SK-N-DZ (cell line): Measurements from ENCODE around the gene PARD3.
"Not testable (repeated sequence)": the region's sequence is repeated elsewhere in the genome, so short reads cannot be mapped to it uniquely, and the experiment has no call there.

Source experiments
- DNase-seq: peaks from one replicate; pipeline ENCODE4 v3.0.0-alpha.2; 2015; ENCODE audit warnings: low spot score
- small RNA-seq, 2 experiments: library from RNA; depleted of rRNA; stranded (forward); fragments of <200 nt; gene quantifications; one replicate each; pipeline ENCODE3, GENCODE V24; 2014

The PARD3 gene

DNA sequence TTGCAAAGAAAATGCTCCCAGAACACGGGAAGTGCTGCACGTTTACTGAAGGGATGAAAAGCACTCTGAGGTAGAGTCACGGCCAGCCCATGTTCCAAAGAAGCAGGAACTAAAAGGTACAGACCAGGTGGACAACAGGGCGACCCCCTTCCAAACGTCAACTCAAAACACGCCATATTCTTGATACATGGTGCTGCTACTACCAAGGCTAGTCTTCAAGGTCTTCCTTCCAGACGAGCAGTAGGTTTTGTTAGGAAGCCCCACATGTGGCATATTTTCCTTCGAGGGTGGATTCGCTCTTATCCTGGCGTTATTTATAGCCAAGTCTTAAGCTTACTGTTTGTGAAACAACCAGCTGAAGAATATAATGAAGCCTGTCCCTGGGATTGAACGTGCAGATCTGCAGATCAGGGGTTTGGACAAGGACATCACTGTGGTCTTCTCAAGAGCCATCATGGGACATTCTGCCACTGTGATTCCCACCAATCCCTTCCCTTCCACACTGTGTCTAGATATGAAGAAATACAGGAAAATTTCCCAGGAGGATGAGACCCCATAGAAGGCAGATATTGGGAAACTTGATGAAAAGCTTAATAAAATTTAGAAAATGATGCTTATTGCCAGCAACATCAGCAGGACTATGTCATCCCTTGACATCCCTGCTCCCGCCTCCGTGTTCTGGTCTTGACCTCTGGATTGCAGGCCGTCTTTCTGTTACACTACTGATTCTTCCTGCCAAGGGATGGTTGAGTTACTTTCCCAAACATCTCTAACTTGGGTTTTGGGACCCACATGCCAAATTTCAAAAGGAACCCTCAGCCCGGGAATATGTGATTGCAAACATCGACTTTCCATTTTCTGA lies 734.4 kb downstream of the PARD3 start:
- no peak for DNase-seq

GRCh38 chr10:34079702-34080484 lies 735.2 kb downstream of the PARD3 start:
- DNase-seq: no peak

GRCh38 chr10:34078745-34079470 lies 736.2 kb downstream of the PARD3 start:
- no peak for DNase-seq

- DNase-seq: no peak
These were observed 736.9 kb downstream of the PARD3 start for GRCh38 chr10:34078017-34078744.

- no peak for DNase-seq
These were observed 738.7 kb downstream of the PARD3 start for GRCh38 chr10:34076443-34076842.

GRCh38 chr10:34075254-34075926 lies 739.7 kb downstream of the PARD3 start:
- DNase-seq: no peak

DNA sequence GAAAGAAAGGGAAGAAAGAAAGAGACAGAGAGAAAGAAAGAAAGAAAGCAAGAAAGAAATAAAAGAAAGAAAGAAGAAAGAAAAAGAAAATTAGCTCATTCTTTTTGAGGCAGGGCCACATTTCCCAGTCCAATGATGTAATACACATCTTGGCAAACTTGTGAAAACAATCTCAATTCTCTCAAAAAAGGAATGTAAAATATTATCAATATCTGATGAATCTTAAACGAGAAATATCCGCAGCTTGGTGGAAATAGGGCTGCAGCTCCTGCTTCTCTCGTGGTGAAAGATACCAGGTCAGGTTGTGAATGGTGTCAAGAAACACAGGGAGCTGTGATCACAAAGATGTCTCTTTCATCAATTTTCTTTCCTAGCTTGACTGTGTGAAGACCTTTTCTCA lies 741.0 kb downstream of the PARD3 start:
- no peak for DNase-seq

GRCh38 chr10:34067741-34068140 lies 747.4 kb downstream of the PARD3 start:
- not testable (repeated sequence) for DNase-seq

DNA sequence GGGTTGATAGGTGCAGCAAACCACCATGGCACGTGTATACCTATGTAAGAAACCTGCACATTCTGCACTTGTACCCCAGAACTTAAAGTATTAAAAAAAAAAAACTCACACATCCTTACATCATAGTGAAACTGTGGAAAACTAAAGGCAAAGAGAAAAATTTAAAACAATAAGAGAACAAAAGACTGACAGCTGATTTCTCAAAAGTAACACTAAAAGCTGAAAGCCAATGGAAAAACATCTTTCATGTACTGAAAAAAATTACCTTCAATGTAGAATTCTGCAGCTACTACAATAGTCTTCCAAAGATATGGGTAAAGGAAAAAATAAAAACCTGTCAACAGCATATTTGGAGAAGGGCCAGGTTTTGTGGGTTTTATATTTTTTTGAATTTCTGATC lies 751.5 kb downstream of the PARD3 start:
- DNase-seq: no peak

DNA sequence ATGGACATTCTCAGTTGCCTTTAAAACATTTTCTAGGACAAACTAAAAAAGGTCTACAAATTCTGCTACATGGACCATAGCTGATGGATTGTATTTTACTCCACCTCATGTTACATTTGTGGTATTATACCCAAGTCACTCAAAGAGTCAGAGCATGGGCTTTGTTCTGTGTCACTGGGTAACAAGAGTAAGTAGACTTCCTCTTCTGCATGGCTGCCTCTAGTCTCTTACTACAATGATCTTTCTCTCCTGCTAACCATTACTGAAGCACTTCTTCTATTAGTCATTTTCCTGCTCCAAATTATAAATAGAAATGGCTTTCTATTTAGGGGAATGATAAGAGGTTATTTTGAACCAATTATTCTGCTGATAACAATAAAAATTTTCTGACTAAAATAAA lies 753.3 kb downstream of the PARD3 start:
- DNase-seq: no peak

Small RNAs within 50 kb of the gene (small RNA-seq; reads per million reads assigned to genes)
- gene ELOBP4: 0 reads per million in 2 experiments
- gene RF00019: 0 reads per million in 2 experiments
- 0 reads per million in 2 experiments for gene RPL37P18
